ENCODE data around the gene SYT14.
"Not testable (repeated sequence)": the region's sequence is repeated elsewhere in the genome, so short reads cannot be mapped to it uniquely, and the experiment has no call there.

The SYT14 gene

DNA sequence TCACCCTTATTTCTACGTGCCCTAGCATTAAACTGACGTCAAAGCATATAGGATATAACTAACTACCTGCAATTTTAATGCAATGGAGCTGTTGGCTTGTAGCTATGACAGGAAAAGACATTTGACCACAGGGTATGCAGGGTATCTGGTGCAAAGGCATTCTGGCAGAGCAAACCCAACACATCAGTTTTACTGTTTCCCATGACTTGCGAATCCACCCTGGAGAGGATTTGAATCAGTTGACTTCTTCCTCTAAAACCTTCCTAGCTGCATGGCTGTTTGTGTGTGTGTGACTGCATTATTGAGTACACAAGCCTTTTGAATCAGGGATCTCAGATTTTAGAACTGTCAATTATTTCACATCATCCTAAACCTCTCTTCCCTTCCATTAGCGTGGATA, 41.7 kb upstream of the SYT14 start:
- TF ChIP-seq SPI1 (IDR thresholded peaks at IDR 0.05; ENCODE audit: borderline replicate concordance, low read depth): no peak
- Histone ChIP-seq H3K27ac (replicated peaks) (no peak overlapping the region), H3K27me3 (ENCODE audit: insufficient read depth, poor library complexity, severe bottlenecking) (no peaks in the 10 kb centered on the region), H3K4me3 (replicated peaks; ENCODE audit: insufficient read depth, low read length) (no peak overlapping the region)
- no peak for DNase-seq (ENCODE audit: low read depth in 1 of 2, low spot score in 1 of 2)

DNA sequence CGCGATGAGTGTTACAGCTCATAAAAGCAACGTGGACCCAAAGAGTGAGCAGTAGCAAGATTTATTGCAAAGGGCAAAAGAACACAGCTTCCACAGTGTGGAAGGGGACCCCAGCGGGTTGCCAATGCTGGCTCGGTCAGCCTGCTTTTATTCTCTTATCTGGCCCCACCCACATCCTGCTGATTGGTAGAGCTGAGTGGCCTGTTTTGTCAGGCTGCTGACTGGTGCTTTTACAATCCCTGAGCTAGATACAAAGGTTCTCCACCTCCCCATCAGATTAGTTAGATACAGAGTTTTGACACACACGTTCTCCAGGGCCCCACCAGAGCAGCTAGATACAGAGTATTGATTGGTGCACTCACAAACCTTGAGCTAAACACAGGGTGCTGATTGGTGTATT, 39.7 kb upstream of the SYT14 start:
- H3K27me3 ChIP-seq (ENCODE audit: insufficient read depth, poor library complexity, severe bottlenecking); H3K4me3 ChIP-seq (replicated peaks; ENCODE audit: insufficient read depth, low read length); H3K27ac ChIP-seq (replicated peaks); DNase-seq (ENCODE audit: low read depth in 1 of 2, low spot score in 1 of 2): not testable (repeated sequence)

DNA sequence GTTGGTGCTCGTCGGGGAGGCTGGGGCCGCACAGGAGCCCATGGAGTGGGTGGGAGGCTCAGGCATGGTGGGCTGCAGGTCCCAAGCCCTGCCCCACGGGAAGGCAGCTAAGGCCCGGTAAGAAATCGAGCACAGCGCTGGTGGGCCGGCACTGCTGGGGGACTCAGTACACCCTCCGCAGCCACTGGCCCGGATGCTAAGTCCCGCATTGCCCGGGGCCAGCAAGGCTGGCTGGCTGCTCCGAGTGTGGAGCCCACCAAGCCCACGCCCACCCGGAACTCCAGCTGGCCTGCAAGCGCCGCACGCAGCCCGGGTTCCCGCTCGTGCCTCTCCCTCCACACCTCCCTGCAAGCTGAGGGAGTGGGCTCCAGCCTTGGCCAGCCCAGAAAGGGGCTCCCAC, 39.2 kb upstream of the SYT14 start:
- not testable (repeated sequence) for DNase-seq (ENCODE audit: low read depth in 1 of 2, low spot score in 1 of 2); H3K4me3 ChIP-seq (replicated peaks; ENCODE audit: insufficient read depth, low read length); H3K27me3 ChIP-seq (ENCODE audit: insufficient read depth, poor library complexity, severe bottlenecking); H3K27ac ChIP-seq (replicated peaks)

DNA sequence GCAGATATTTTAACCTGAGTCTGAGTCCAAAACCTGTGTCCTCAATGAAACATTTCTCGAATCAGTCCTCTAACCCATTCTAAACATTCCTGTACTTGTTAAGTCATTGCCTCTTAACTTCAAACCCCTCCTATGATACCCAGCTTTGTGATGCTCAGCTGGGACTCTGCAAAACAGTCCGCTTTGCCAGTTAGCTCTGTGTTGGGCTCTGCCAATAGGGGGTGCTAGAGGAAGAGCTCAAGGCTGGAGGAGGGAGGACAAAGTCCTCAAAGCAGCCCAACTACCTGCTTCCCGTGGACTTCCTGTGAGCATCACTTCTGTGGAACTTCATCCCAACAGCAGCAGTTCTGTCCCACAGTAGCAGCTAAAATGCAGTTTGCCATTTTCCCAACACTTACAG, 38.1 kb upstream of the SYT14 start:
- no peak for TF ChIP-seq POLR2AphosphoS5 (IDR thresholded peaks at IDR 0.05; ENCODE audit: low read depth)
- TF ChIP-seq, protein P1, sequence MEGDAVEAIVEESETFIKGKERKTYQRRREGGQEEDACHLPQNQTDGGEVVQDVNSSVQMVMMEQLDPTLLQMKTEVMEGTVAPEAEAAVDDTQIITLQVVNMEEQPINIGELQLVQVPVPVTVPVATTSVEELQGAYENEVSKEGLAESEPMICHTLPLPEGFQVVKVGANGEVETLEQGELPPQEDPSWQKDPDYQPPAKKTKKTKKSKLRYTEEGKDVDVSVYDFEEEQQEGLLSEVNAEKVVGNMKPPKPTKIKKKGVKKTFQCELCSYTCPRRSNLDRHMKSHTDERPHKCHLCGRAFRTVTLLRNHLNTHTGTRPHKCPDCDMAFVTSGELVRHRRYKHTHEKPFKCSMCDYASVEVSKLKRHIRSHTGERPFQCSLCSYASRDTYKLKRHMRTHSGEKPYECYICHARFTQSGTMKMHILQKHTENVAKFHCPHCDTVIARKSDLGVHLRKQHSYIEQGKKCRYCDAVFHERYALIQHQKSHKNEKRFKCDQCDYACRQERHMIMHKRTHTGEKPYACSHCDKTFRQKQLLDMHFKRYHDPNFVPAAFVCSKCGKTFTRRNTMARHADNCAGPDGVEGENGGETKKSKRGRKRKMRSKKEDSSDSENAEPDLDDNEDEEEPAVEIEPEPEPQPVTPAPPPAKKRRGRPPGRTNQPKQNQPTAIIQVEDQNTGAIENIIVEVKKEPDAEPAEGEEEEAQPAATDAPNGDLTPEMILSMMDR (IDR thresholded peaks at IDR 0.05; ENCODE audit: insufficient read depth, low read length): peak; percentile 53
- Histone ChIP-seq H3K27me3 (ENCODE audit: insufficient read depth, poor library complexity, severe bottlenecking) (no peaks in the 10 kb centered on the region), H3K27ac (replicated peaks) (no peak overlapping the region), H3K4me3 (replicated peaks; ENCODE audit: insufficient read depth, low read length) (no peak overlapping the region)
- peak in 1 of 2 experiments; percentile 14 for DNase-seq (ENCODE audit: low read depth in 1 of 2, low spot score in 1 of 2)

DNA sequence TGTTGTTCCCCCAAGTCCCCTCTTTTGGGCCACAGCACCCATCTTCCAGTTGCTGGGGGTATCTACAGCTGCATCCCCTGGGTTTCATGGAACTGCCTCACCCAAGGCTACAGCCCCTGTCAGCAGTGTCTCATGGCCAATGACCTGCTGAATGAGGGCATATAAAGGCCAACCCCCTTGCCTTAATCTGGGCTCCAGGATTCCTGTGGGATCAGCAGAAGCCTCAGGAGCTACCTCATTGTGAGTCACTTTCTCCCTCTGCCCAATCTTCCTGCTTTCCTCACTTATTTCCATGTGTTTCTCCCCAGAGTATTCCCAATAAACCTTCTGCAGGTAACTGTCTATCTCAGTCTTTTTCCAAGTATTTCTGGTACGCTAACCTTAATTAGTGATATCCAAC, 37.3 kb upstream of the SYT14 start:
- Histone ChIP-seq H3K27ac (replicated peaks) (no peak overlapping the region), H3K4me3 (replicated peaks; ENCODE audit: insufficient read depth, low read length) (no peak overlapping the region), H3K27me3 (ENCODE audit: insufficient read depth, poor library complexity, severe bottlenecking) (no peaks in the 10 kb centered on the region)
- TF ChIP-seq, protein P1 (IDR thresholded peaks at IDR 0.05; ENCODE audit: insufficient read depth, low read length): no peak
- TF ChIP-seq, protein P2, sequence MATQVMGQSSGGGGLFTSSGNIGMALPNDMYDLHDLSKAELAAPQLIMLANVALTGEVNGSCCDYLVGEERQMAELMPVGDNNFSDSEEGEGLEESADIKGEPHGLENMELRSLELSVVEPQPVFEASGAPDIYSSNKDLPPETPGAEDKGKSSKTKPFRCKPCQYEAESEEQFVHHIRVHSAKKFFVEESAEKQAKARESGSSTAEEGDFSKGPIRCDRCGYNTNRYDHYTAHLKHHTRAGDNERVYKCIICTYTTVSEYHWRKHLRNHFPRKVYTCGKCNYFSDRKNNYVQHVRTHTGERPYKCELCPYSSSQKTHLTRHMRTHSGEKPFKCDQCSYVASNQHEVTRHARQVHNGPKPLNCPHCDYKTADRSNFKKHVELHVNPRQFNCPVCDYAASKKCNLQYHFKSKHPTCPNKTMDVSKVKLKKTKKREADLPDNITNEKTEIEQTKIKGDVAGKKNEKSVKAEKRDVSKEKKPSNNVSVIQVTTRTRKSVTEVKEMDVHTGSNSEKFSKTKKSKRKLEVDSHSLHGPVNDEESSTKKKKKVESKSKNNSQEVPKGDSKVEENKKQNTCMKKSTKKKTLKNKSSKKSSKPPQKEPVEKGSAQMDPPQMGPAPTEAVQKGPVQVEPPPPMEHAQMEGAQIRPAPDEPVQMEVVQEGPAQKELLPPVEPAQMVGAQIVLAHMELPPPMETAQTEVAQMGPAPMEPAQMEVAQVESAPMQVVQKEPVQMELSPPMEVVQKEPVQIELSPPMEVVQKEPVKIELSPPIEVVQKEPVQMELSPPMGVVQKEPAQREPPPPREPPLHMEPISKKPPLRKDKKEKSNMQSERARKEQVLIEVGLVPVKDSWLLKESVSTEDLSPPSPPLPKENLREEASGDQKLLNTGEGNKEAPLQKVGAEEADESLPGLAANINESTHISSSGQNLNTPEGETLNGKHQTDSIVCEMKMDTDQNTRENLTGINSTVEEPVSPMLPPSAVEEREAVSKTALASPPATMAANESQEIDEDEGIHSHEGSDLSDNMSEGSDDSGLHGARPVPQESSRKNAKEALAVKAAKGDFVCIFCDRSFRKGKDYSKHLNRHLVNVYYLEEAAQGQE (IDR thresholded peaks at IDR 0.05; ENCODE audit: insufficient replicate concordance, low read depth): no peak
- TF ChIP-seq GABPA (IDR thresholded peaks at IDR 0.05; ENCODE audit: low read depth) (no peak), SPI1 (IDR thresholded peaks at IDR 0.05; ENCODE audit: borderline replicate concordance, low read depth) (no peak), POLR2AphosphoS5 (IDR thresholded peaks at IDR 0.05; ENCODE audit: low read depth) (no peak)
- DNase-seq (ENCODE audit: low read depth in 1 of 2, low spot score in 1 of 2): no peak

DNA sequence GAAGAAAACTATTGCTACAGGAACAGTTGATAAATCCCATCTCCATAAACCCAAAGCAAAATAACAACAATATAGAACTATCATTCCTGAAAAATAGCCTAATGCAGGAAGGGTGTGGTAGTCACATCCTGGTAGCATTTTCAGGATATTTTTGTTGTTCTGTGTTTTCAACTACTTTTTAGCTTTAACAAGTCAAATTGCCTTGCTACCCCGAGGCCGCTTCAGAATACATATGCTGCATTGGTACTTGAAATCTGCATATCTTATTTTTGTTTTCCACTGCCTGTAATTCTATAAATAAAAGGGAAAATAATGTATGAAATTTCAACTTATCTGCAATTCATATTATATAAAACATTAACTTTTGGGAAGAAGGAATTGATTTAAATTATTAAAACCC, 36.8 kb upstream of the SYT14 start:
- Histone ChIP-seq H3K27ac (replicated peaks) (no peak overlapping the region), H3K4me3 (replicated peaks; ENCODE audit: insufficient read depth, low read length) (no peak overlapping the region), H3K27me3 (ENCODE audit: insufficient read depth, poor library complexity, severe bottlenecking) (no peaks in the 10 kb centered on the region)
- DNase-seq (ENCODE audit: low read depth in 1 of 2, low spot score in 1 of 2): no peak
- TF ChIP-seq POLR2AphosphoS5 (IDR thresholded peaks at IDR 0.05; ENCODE audit: low read depth) (no peak), GABPA (IDR thresholded peaks at IDR 0.05; ENCODE audit: low read depth) (no peak), SPI1 (IDR thresholded peaks at IDR 0.05; ENCODE audit: borderline replicate concordance, low read depth) (no peak)
- TF ChIP-seq, protein P1 (IDR thresholded peaks at IDR 0.05; ENCODE audit: insufficient read depth, low read length): no peak
- TF ChIP-seq, protein P2 (IDR thresholded peaks at IDR 0.05; ENCODE audit: insufficient replicate concordance, low read depth): no peak

DNA sequence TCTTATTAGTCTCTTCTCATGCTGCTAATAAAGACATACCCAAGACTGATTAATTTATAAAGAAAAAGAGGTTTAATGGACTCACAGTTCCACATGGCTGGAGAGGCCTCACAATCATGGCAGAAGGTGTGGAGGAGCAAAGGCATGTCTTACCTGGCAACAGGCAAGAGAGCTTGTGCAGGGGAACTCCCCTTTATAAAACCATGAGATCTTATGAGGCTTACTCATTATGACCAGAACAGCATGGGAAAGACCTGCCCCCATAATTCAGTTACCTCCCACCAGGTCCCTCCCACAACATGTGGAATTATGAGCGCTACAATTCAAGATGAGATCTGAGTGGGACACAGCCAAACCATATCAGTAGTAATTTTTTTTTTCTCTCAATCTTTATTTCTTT, 33.2 kb upstream of the SYT14 start:
- DNase-seq (ENCODE audit: low read depth in 1 of 2, low spot score in 1 of 2); H3K4me3 ChIP-seq (replicated peaks; ENCODE audit: insufficient read depth, low read length); H3K27me3 ChIP-seq (ENCODE audit: insufficient read depth, poor library complexity, severe bottlenecking); H3K27ac ChIP-seq (replicated peaks): not testable (repeated sequence)

Data from HL-60 (cell line).